GM12891 (cell line): ENCODE results near the gene NEK8.

Experiments used
- PAX5 ChIP-seq: IDR thresholded peaks from 2 replicates; pipeline ENCODE4 v1.6.1; 2011; ENCODE audit warnings: low read length, moderate library complexity, mild to moderate bottlenecking; ENCODE audit not compliant: insufficient read depth, severe bottlenecking
- POLR2A ChIP-seq: IDR thresholded peaks from 2 replicates; pipeline ENCODE4 v1.6.1; 2011; ENCODE audit warnings: low read depth, low read length, control low read depth
- POLR2AphosphoS5 ChIP-seq: IDR thresholded peaks from 2 replicates; pipeline ENCODE4 v1.6.1; 2011; ENCODE audit warnings: low read depth, low read length, control low read depth
- TAF1 ChIP-seq: IDR thresholded peaks from 2 replicates; pipeline ENCODE4 v1.6.1; 2011; ENCODE audit warnings: low read depth, low read length, control low read depth

DNA sequence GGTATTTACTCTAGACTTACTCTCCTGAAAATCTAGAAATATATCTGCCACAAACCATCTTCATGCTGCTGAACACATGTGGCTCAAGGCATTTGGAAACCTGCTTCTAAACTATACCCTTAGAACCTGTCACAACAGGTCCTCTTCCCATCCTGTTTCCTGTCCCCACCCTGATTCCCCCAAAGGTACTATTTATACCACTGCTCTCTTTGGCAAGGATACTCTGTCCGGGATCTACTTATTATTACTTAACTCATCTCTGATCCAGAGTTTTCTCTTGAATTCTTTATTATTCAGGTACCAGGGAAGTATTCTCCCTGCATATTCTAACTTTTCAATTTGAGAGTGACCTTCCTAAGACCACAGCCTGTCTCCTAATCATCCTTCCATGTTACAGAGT, 48.6 kb downstream of the NEK8 start:
- TF ChIP-seq POLR2A (no peak), TAF1 (no peak), POLR2AphosphoS5 (no peak), PAX5 (no peak)
